ENCODE results near the gene KDM4B.

GRCh38 chr19:4980838-4981680 is 12.1 kb downstream of the KDM4B start:
- TF ChIP-seq MAX (IDR thresholded peaks at IDR 0.05; ENCODE audit: low read depth) (no peak), CTCF (IDR thresholded peaks at IDR 0.05) (no peak), NRF1 (IDR thresholded peaks at IDR 0.05; ENCODE audit: low read depth, low read length) (no peak), REST (IDR thresholded peaks at IDR 0.05; ENCODE audit: low read depth, low read length) (no peak), TEAD4 (IDR thresholded peaks at IDR 0.05; ENCODE audit: borderline replicate concordance, insufficient read depth) (no peak), USF2 (IDR thresholded peaks at IDR 0.05; ENCODE audit: borderline replicate concordance, low read depth, low read length) (no peak), FOXJ3 (CRISPR knock-in tag; IDR thresholded peaks at IDR 0.05) (no peak), POLR2AphosphoS5 (IDR thresholded peaks at IDR 0.05; ENCODE audit: low read depth, low read length) (no peak), RFX5 (IDR thresholded peaks at IDR 0.05; ENCODE audit: low read length) (no peak), SIN3A (IDR thresholded peaks at IDR 0.05; ENCODE audit: borderline replicate concordance, low read depth, low read length) (no peak), RAD21 (IDR thresholded peaks at IDR 0.05; ENCODE audit: low read length) (no peak)
